Spleen (tissue), 11 donors: ENCODE results near the gene ATG10. TPM values are rescaled to one million over a fixed set of nuclear protein-coding genes. Genes with fewer than 3 reads are reported as not detected.
"Not testable (repeated sequence)": the region's sequence is repeated elsewhere in the genome, so short reads cannot be mapped to it uniquely, and the experiment has no call there.

ENCODE experiments used
- DNase-seq: peaks from one replicate; pipeline ENCODE4 v3.0.0-alpha.2; 2020
- H3K27ac ChIP-seq, 8 donors: fragments of 200-600 bp; sonication (generic) in 7 of 8; 1 replicate in 4 of 8; 2 replicates in 4 of 8; pipeline versions ENCODE4 v1.5.0 to v1.8.0; 2016 to 2021; ENCODE audit warnings: inconsistent platforms in 4 of 8, mild to moderate bottlenecking in 4 of 8, moderate library complexity in 1 of 8
- H3K27me3 ChIP-seq, 7 donors: fragments of 200-600 bp; sonication (generic) in 6 of 7; replicated peaks in 1 of 7; 1 replicate in 4 of 7; 2 replicates in 3 of 7; pipeline versions ENCODE4 v1.5.0 to v1.8.0; 2016 to 2021; ENCODE audit warnings: inconsistent platforms in 3 of 7, mild to moderate bottlenecking in 1 of 7
- H3K36me3 ChIP-seq, 6 donors: fragments of 200-600 bp; sonication (generic) in 5 of 6; 1 replicate in 4 of 6; 2 replicates in 2 of 6; pipeline versions ENCODE4 v1.5.0 to v1.8.0; 2016 to 2021; ENCODE audit warnings: inconsistent platforms in 2 of 6
- H3K4me1 ChIP-seq, 6 donors: fragments of 200-600 bp; sonication (generic) in 5 of 6; 1 replicate in 3 of 6; 2 replicates in 3 of 6; pipeline versions ENCODE4 v1.5.0 to v1.8.0; 2016 to 2021; ENCODE audit warnings: inconsistent platforms in 3 of 6
- H3K4me3 ChIP-seq, 8 donors: fragments of 200-600 bp; sonication (generic) in 7 of 8; 1 replicate in 4 of 8; 2 replicates in 4 of 8; pipeline versions ENCODE4 v1.5.0 to v1.8.0; 2016 to 2021; ENCODE audit warnings: inconsistent platforms in 4 of 8, mild to moderate bottlenecking in 4 of 8, moderate library complexity in 2 of 8
- H3K9me3 ChIP-seq, 8 donors: fragments of 200-600 bp; sonication (generic) in 7 of 8; 1 replicate in 4 of 8; 2 replicates in 4 of 8; pipeline versions ENCODE4 v1.5.0 to v1.8.0; 2016 to 2021; ENCODE audit warnings: inconsistent platforms in 4 of 8
- POLR2A ChIP-seq, 3 donors: fragments of 450-650 bp; IDR thresholded peaks; one replicate each; pipeline ENCODE4 v1.5.1; 2017; ENCODE audit warnings: antibody characterized with exemption in 3 of 3, mild to moderate bottlenecking in 1 of 3
- POLR2AphosphoS5 ChIP-seq, 3 donors: sonication (generic); formaldehyde crosslinking; IDR thresholded peaks; one replicate each; pipeline ENCODE4 v1.5.1; 2017; ENCODE audit warnings: antibody characterized with exemption in 3 of 3
- WGBS, 5 donors: extraction: QIAGEN DNeasy Blood & Tissue Kit in 3 of 5; methylation state at CpG; one replicate each; pipeline versions ENCODE4 v1.1.5 to v1.1.7; 2013 to 2018; 5-methylcytosine and 5-hydroxymethylcytosine counted together
- intact Hi-C: fragments of 100-400 bp; cut with DNase I; formaldehyde crosslinking; loops from one replicate; pipeline ENCODE4 v1.15.0; 2023; ENCODE audit warnings: low total_unique reads
- polyA plus RNA-seq, 3 donors: library from polyadenylated mRNA; stranded (reverse); fragments of 200-250 nt; gene quantifications; one replicate each; pipeline ENCODE4 v1.2.1, GENCODE V29; 2013
- total RNA-seq, 7 donors: library from RNA; depleted of rRNA in 3 of 7; stranded (reverse); fragments of >200 nt in 3 of 7; fragmentation: NEBNext Ultra II Directional in 4 of 7; extraction: Animal tissue kit (Norgen Biotek cat#: 25700) in 4 of 7; gene quantifications; one replicate each; pipeline versions ENCODE4 v1.1.0 to v1.2.1, GENCODE V29; 2016 to 2021
- TF ChIP-seq, protein P1 (sequence below), 11 experiments: fragments of 200-600 bp in 7 of 11; fragments of 450-650 bp in 4 of 11; sonication (generic) in 4 of 11; IDR thresholded peaks in 8 of 11; conservative IDR thresholded peaks in 3 of 11; 1 replicate in 7 of 11; 2 replicates in 4 of 11; pipeline versions ENCODE4 v1.4.0 to v1.8.0; 2016 to 2021; ENCODE audit warnings: antibody characterized with exemption in 11 of 11, inconsistent platforms in 4 of 11, mild to moderate bottlenecking in 1 of 11
- donor health status: healthy with polysubstance abuse.
- donor health status: DM: no; HTN: no; CAD: no; lungs with moderate emphysema.
- donor health status: DM: no; HTN: no; CAD: no.
- donor health status: Bipolar disorder and iron deficiency.
- donor health status: healthy.
- donor health status: DM: no; HTN: no; CAD: no.
- donor health status: DM: yes; HTN: yes; CAD: no.

The ATG10 gene
- total and polyA plus RNA-seq, 10 donors, result 1.7 to 9.1 (median 5.0) TPM

DNA sequence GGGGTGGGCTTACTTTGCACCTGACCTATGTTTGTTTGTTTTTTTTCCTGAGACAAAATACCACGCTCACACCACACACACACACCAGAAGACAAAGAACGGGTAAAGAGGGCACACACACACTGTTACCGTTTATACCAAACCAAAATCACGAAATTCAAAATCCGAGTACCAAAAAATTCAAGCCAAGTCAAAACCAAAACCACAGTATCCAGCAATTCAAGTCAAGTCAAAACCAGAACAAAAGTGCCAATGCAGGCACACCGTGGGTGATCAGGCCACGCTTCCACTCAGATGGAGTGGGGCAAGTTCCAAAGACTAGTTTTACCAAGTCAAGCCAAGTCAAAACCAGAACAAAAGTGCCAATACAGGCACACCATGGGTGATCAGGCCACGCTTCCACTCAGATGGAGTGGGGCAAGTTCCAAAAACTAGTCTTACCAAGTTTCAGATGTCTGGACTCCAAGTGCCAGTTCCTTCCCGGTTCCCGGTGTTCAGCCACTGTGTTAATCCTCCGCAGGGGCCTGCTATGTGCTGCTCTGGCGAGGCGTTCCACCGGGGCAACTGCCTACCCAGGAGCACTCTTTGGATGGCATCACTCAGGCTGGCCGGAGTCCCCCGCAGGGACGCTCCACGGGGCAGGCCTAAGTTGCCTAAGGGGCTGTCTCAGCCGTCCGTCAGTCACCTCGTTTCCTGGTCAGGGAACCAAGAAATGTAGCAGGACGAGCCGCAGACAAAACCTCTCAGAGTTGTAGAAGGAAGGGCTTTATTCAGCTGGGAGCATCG lies 300.9 kb downstream of the ATG10 start:
- Histone ChIP-seq H3K27ac (peak overlapping the region in 4 of 8 donors; percentile 14 to 56 (median 20)), H3K9me3 (peaks cover 0 to 14% (median 8%) of the 10 kb centered on the region in 8 donors), H3K4me1 (peaks cover 11 to 39% (median 24%) of the 10 kb centered on the region in 6 donors), H3K36me3 (peaks cover 0 to 56% (median 29%) of the 10 kb centered on the region in 6 donors)
- DNase-seq, result peak; percentile 79
- TF ChIP-seq POLR2AphosphoS5 (IDR thresholded peaks at IDR 0.05), result peak in 2 of 3 donors; percentile 30 to 46
- H3K27me3 ChIP-seq, H3K4me3 ChIP-seq, intact Hi-C loops: not testable (repeated sequence)
- WGBS, 5 donors, result 81 to 91% (median 88%) methylated on average over 21 to 24 of the region's 24 CpGs

DNA sequence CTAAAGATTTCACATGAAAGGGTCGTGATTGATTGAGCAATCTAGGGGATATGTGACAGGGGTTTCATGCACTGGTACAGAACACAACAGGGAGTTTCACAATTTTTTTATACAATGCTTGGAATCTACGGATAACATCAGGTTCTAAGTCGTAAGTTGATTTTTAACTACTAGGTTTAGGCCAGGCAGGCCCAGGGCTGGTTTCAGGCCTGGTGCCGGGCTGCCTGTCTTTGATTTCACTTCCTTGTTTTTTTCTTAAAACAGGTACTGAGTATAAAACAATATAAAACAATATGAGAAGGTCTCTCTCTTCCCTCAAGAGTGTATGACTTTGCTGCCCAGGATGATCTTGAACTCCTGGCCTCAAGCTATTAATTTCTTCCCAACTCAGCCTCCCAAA lies 301.6 kb downstream of the ATG10 start:
- H3K36me3 ChIP-seq, result peaks cover 0 to 56% (median 29%) of the 10 kb centered on the region in 6 donors
- intact Hi-C loops, H3K27me3 ChIP-seq, H3K4me3 ChIP-seq, H3K9me3 ChIP-seq: not testable (repeated sequence)
- H3K27ac ChIP-seq, result peak overlapping the region in 4 of 8 donors; percentile 14 to 56 (median 20)
- H3K4me1 ChIP-seq, result peaks cover 11 to 40% (median 24%) of the 10 kb centered on the region in 6 donors
- peak; percentile 78 for DNase-seq
- 49 to 73% (median 58%) methylated on average over 4 of the region's 4 CpGs for WGBS, 5 donors

DNA sequence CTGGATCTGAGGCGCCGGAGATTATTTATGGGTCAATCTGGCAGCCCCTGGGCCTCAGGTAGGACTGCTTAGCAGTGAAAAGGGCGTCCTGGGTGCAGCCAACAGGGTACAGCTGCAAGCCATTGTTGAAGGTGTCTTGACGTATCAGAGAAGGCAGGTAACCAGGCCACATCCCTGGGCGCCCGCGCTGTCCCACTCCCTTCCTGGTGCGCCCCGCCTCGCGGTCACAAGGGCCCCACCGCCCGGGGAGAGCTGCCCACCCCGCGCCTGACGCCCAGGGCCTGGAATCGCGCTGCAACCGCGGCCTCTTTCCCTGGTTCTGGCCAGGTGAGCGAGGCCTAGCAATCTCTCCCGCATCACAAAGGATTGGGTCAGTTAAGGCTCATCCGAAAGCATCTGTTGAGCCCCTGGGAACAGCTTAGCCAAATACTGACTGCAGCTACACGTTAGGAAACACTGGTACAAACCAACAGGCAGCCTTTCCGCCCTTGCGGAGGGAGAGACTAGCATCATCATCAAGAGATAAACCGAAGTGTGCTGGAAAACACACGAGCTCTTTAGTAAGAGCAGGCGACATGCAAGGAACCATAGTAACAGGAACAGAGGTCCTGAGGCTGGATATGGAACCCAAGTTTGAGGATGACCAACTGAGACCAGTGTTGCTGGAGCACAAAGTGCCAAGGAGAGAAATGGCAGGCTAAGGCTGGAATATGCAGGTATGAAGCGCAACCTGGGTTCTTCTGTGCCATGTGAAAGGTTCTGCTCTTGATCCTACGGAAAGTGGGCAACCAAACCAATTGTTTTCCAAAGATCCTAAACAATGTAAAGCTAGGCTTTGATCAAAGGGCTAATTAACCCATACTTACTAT lies 302.8 kb downstream of the ATG10 start:
- WGBS, 5 donors, result 90 to 95% (median 93%) methylated on average over 28 to 31 of the region's 31 CpGs
- Histone ChIP-seq H3K27me3 (no peaks in the 10 kb centered on the region), H3K27ac (no peak overlapping the region), H3K4me3 (no peak overlapping the region), H3K4me1 (peaks cover 11 to 49% (median 34%) of the 10 kb centered on the region in 6 donors), H3K36me3 (peaks cover 0 to 49% (median 29%) of the 10 kb centered on the region in 6 donors), H3K9me3 (no peaks in the 10 kb centered on the region)
- TF ChIP-seq POLR2AphosphoS5 (IDR thresholded peaks at IDR 0.05), result peak in 2 of 3 donors; percentile 56 to 79
- TF ChIP-seq, protein P1, sequence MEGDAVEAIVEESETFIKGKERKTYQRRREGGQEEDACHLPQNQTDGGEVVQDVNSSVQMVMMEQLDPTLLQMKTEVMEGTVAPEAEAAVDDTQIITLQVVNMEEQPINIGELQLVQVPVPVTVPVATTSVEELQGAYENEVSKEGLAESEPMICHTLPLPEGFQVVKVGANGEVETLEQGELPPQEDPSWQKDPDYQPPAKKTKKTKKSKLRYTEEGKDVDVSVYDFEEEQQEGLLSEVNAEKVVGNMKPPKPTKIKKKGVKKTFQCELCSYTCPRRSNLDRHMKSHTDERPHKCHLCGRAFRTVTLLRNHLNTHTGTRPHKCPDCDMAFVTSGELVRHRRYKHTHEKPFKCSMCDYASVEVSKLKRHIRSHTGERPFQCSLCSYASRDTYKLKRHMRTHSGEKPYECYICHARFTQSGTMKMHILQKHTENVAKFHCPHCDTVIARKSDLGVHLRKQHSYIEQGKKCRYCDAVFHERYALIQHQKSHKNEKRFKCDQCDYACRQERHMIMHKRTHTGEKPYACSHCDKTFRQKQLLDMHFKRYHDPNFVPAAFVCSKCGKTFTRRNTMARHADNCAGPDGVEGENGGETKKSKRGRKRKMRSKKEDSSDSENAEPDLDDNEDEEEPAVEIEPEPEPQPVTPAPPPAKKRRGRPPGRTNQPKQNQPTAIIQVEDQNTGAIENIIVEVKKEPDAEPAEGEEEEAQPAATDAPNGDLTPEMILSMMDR (IDR thresholded peaks at IDR 0.05 in 8 of 11, conservative IDR thresholded peaks at IDR 0.05 in 3 of 11), result no peak
- peak; percentile 76 for DNase-seq
- intact Hi-C loops, result no loop called here

DNA sequence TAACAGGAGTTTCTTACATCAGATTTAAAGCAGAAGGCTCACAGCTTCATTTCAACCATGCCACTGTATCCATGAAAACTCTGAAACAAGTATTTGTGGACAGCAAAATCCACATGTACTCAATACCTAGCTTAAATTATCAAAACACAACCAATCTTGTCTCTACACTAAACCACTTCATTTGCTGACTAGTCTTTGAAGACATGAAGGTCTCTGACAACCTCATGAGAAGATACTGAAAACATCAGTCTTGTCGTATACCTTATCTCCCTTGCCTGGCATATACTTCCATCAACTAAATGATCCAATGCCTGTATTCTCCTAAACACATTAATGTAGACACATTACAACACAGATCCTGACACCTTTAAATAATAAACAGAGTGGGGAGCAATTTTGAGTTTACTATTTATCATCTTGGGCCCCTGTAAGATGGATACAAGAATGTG lies 303.4 kb downstream of the ATG10 start:
- Histone ChIP-seq H3K27me3 (no peaks in the 10 kb centered on the region), H3K36me3 (peaks cover 0 to 44% (median 29%) of the 10 kb centered on the region in 6 donors), H3K4me1 (peaks cover 11 to 55% (median 34%) of the 10 kb centered on the region in 6 donors), H3K4me3 (no peak overlapping the region), H3K27ac (no peak overlapping the region), H3K9me3 (no peaks in the 10 kb centered on the region)
- WGBS, 5 donors, result 85 to 95% (median 87%) methylated on average over 1 of the region's 1 CpG
- TF ChIP-seq POLR2A (IDR thresholded peaks at IDR 0.05) (no peak), POLR2AphosphoS5 (IDR thresholded peaks at IDR 0.05) (no peak)
- TF ChIP-seq, protein P1 (IDR thresholded peaks at IDR 0.05 in 8 of 11, conservative IDR thresholded peaks at IDR 0.05 in 3 of 11), result no peak
- intact Hi-C loops, result no loop called here
- DNase-seq, result no peak
